GM21723 (cell line): ENCODE results near the gene NDRG3.

Experiments
- ATAC-seq: cut with Tn5 transposase; IDR thresholded peaks from one replicate; pipeline ENCODE4 v1.9.1; 2021; ENCODE audit warnings: mild to moderate bottlenecking, moderate library complexity; ENCODE audit not compliant: unreplicated experiment

NDRG3 gene

GRCh38 chr20:36745927-36746659 lies at the start of gene NDRG3:
Gene NDRG3, minus strand, starts transcription at chr20:36746090. Its CDS starts 24,355 bp downstream, at chr20:36721735.
- ATAC-seq: peak; percentile 95

GRCh38 chr20:36794116-36794474 lies 48.2 kb upstream of the NDRG3 start:
- ATAC-seq: no peak

GRCh38 chr20:36793294-36794115 lies 47.6 kb upstream of the NDRG3 start:
- no peak for ATAC-seq

GRCh38 chr20:36792422-36792821 lies 46.5 kb upstream of the NDRG3 start:
- ATAC-seq: no peak

GRCh38 chr20:36791862-36792261 lies 46.0 kb upstream of the NDRG3 start:
- no peak for ATAC-seq

GRCh38 chr20:36786663-36787062 lies 40.8 kb upstream of the NDRG3 start:
- ATAC-seq: no peak

- no peak for ATAC-seq
Observed at GRCh38 chr20:36786246-36786645, 40.4 kb upstream of the NDRG3 start.

- no peak for ATAC-seq
Observed at GRCh38 chr20:36785308-36785707, 39.4 kb upstream of the NDRG3 start.

- ATAC-seq: no peak
Observed at GRCh38 chr20:36784900-36785299, 39.0 kb upstream of the NDRG3 start.

GRCh38 chr20:36784116-36784515 lies 38.2 kb upstream of the NDRG3 start:
- no peak for ATAC-seq

GRCh38 chr20:36779656-36780025 lies 33.8 kb upstream of the NDRG3 start:
- no peak for ATAC-seq

- ATAC-seq: no peak
Observed at GRCh38 chr20:36778831-36779655, 33.2 kb upstream of the NDRG3 start.

GRCh38 chr20:36777576-36777975 lies 31.7 kb upstream of the NDRG3 start:
- ATAC-seq: no peak

GRCh38 chr20:36777167-36777566 lies 31.3 kb upstream of the NDRG3 start:
- no peak for ATAC-seq

GRCh38 chr20:36775826-36776225 lies 29.9 kb upstream of the NDRG3 start:
- no peak for ATAC-seq

- no peak for ATAC-seq
Observed at GRCh38 chr20:36775196-36775595, 29.3 kb upstream of the NDRG3 start.

GRCh38 chr20:36773597-36774390 lies 27.9 kb upstream of the NDRG3 start, which contains the start of gene DSN1:
Gene DSN1, minus strand, starts transcription at chr20:36773763. Its CDS starts 2,305 bp downstream, at chr20:36771458.
- peak; percentile 78 for ATAC-seq

- ATAC-seq: peak; percentile 24
Observed at GRCh38 chr20:36773107-36773596, 27.3 kb upstream of the NDRG3 start.

- no peak for ATAC-seq
Observed at GRCh38 chr20:36770680-36771079, 24.8 kb upstream of the NDRG3 start.

- no peak for ATAC-seq
Observed at GRCh38 chr20:36768768-36769430, 23.0 kb upstream of the NDRG3 start.
